HepG2 (cell line): Measurements from ENCODE around the gene TF. TPM values are rescaled to one million over a fixed set of nuclear protein-coding genes. Genes with fewer than 3 reads are reported as not detected.

Source experiments
- CBX5 ChIP-seq: sonication (generic); formaldehyde crosslinking; IDR thresholded peaks from 2 replicates; pipeline ENCODE4 v1.4.0; 2020; ENCODE audit warnings: missing genetic modification reagents, borderline replicate concordance
- FOSL1 ChIP-seq: sonication (generic); formaldehyde crosslinking; IDR thresholded peaks from 2 replicates; pipeline ENCODE4 v1.9.0; 2021; ENCODE audit warnings: missing genetic modification reagents, borderline replicate concordance
- IRF2 ChIP-seq: IDR thresholded peaks from 2 replicates; pipeline ENCODE4 v1.6.1; 2018; ENCODE audit warnings: missing genetic modification reagents, missing compliant biosample characterization
- KDM5A ChIP-seq: fragments of 200-600 bp; sonication (generic); IDR thresholded peaks from 2 replicates; pipeline ENCODE4 v1.7.0; 2018; ENCODE audit warnings: antibody characterized with exemption, mild to moderate bottlenecking, low read length, borderline replicate concordance
- MAF1 ChIP-seq: sonication (generic); formaldehyde crosslinking; IDR thresholded peaks from 2 replicates; pipeline ENCODE4 v1.5.0; 2020; ENCODE audit warnings: missing genetic modification reagents, borderline replicate concordance
- NFKB2 ChIP-seq: sonication (generic); formaldehyde crosslinking; IDR thresholded peaks from 2 replicates; pipeline ENCODE4 v1.4.0; 2020; ENCODE audit warnings: missing genetic modification reagents, borderline replicate concordance
- REL ChIP-seq: sonication (generic); formaldehyde crosslinking; conservative IDR thresholded peaks from 2 replicates; pipeline ENCODE4 v1.8.0; 2022; ENCODE audit warnings: mild to moderate bottlenecking, missing genetic modification reagents, moderate library complexity
- SIX4 ChIP-seq: sonication (generic); formaldehyde crosslinking; IDR thresholded peaks from 2 replicates; pipeline ENCODE4 v1.4.0; 2020; ENCODE audit warnings: missing genetic modification reagents
- SP2 ChIP-seq: sonication (generic); formaldehyde crosslinking; IDR thresholded peaks from 2 replicates; pipeline ENCODE4 v1.5.1; 2020; ENCODE audit warnings: mild to moderate bottlenecking, missing genetic modification reagents
- ZFP82 ChIP-seq: sonication (generic); formaldehyde crosslinking; IDR thresholded peaks from 2 replicates; pipeline ENCODE4 v1.5.1; 2020; ENCODE audit warnings: mild to moderate bottlenecking, missing genetic modification reagents, borderline replicate concordance
- ZNF17 ChIP-seq: sonication (generic); formaldehyde crosslinking; IDR thresholded peaks from 2 replicates; pipeline ENCODE4 v1.5.0; 2020; ENCODE audit warnings: mild to moderate bottlenecking, missing genetic modification reagents
- ZNF30 ChIP-seq: sonication (generic); formaldehyde crosslinking; IDR thresholded peaks from 2 replicates; pipeline ENCODE4 v1.5.0; 2020; ENCODE audit warnings: mild to moderate bottlenecking, missing genetic modification reagents
- ZSCAN30 ChIP-seq: sonication (generic); formaldehyde crosslinking; IDR thresholded peaks from 2 replicates; pipeline ENCODE4 v1.5.0; 2020; ENCODE audit warnings: mild to moderate bottlenecking, missing genetic modification reagents
- polyA plus RNA-seq, 8 experiments: library from polyadenylated mRNA; depleted of rRNA in 3 of 8; stranded (reverse) in 7 of 8; unstranded in 1 of 8; fragments of >200 nt; fragmentation: Illumina TruSeq in 4 of 8; extraction: Trizol in 4 of 8; gene quantifications; 2 replicates each; pipeline versions ENCODE4 v1.2.1 to v1.2.3, GENCODE V29; 2011 to 2016; ENCODE audit warnings: low read depth in 4 of 8, missing spikeins in 1 of 8, mixed read lengths in 1 of 8; ENCODE audit not compliant: insufficient read depth in 1 of 8
- total RNA-seq, 5 experiments: library from RNA; depleted of rRNA; stranded (reverse); fragments of >200 nt; fragmentation: Illumina TruSeq; extraction: Trizol; gene quantifications; 2 replicates each; pipeline ENCODE4 v1.2.3, GENCODE V29; 2016; ENCODE audit warnings: low read depth in 1 of 5
- TF ChIP-seq, protein P1 (sequence below): sonication (generic); formaldehyde crosslinking; IDR thresholded peaks from 2 replicates; pipeline ENCODE4 v1.5.1; 2020; ENCODE audit warnings: mild to moderate bottlenecking, missing genetic modification reagents, borderline replicate concordance
- TF ChIP-seq, protein P2 (sequence below): IDR thresholded peaks from 2 replicates; pipeline ENCODE4 v1.6.1; 2016; ENCODE audit warnings: missing genetic modification reagents, missing compliant biosample characterization
- TF ChIP-seq, protein P3 (sequence below): sonication (generic); formaldehyde crosslinking; IDR thresholded peaks from 2 replicates; pipeline ENCODE4 v1.5.0; 2020; ENCODE audit warnings: missing genetic modification reagents
- TF ChIP-seq, protein P4 (sequence below): sonication (generic); formaldehyde crosslinking; IDR thresholded peaks from 2 replicates; pipeline ENCODE4 v1.8.0; 2022; ENCODE audit warnings: mild to moderate bottlenecking, missing genetic modification reagents, borderline replicate concordance
- TF ChIP-seq, protein P5 (sequence below): sonication (generic); formaldehyde crosslinking; IDR thresholded peaks from 2 replicates; pipeline ENCODE4 v1.5.0; 2020; ENCODE audit warnings: mild to moderate bottlenecking, missing genetic modification reagents

TF gene
- total and polyA plus RNA-seq, 2 of the 13 experiments (the other 11 are each of a cell fraction or from before 2014, with no cell fraction given), result 10,074 to 11,821 TPM

DNA sequence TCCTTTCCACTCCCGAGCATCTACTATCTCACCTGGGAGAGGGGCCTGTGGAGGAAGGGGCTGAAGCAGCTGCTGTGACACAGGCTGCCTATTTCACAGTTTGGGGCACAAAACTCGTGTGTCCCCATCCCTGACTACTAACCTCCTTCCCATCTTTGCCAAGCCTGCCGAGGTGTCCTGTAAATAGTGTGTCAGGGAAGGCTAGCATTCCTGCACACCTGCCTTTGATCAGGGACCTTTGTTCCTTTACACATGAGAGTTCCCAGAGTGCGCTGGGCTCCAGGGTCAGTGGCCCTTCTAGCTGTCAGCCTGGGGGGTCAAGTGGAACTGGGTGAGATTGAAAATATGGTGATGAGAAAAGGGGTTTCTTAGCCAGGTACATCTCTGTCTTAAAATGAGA lies 13.0 kb upstream of the TF start (continued):
- TF ChIP-seq, protein P1, sequence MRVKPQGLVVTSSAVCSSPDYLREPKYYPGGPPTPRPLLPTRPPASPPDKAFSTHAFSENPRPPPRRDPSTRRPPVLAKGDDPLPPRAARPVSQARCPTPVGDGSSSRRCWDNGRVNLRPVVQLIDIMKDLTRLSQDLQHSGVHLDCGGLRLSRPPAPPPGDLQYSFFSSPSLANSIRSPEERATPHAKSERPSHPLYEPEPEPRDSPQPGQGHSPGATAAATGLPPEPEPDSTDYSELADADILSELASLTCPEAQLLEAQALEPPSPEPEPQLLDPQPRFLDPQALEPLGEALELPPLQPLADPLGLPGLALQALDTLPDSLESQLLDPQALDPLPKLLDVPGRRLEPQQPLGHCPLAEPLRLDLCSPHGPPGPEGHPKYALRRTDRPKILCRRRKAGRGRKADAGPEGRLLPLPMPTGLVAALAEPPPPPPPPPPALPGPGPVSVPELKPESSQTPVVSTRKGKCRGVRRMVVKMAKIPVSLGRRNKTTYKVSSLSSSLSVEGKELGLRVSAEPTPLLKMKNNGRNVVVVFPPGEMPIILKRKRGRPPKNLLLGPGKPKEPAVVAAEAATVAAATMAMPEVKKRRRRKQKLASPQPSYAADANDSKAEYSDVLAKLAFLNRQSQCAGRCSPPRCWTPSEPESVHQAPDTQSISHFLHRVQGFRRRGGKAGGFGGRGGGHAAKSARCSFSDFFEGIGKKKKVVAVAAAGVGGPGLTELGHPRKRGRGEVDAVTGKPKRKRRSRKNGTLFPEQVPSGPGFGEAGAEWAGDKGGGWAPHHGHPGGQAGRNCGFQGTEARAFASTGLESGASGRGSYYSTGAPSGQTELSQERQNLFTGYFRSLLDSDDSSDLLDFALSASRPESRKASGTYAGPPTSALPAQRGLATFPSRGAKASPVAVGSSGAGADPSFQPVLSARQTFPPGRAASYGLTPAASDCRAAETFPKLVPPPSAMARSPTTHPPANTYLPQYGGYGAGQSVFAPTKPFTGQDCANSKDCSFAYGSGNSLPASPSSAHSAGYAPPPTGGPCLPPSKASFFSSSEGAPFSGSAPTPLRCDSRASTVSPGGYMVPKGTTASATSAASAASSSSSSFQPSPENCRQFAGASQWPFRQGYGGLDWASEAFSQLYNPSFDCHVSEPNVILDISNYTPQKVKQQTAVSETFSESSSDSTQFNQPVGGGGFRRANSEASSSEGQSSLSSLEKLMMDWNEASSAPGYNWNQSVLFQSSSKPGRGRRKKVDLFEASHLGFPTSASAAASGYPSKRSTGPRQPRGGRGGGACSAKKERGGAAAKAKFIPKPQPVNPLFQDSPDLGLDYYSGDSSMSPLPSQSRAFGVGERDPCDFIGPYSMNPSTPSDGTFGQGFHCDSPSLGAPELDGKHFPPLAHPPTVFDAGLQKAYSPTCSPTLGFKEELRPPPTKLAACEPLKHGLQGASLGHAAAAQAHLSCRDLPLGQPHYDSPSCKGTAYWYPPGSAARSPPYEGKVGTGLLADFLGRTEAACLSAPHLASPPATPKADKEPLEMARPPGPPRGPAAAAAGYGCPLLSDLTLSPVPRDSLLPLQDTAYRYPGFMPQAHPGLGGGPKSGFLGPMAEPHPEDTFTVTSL (CRISPR knock-in tag), result peak; percentile 94
- TF ChIP-seq, protein P2, sequence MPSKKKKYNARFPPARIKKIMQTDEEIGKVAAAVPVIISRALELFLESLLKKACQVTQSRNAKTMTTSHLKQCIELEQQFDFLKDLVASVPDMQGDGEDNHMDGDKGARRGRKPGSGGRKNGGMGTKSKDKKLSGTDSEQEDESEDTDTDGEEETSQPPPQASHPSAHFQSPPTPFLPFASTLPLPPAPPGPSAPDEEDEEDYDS (CRISPR knock-in tag), result peak; percentile 66
- TF ChIP-seq SP2 (CRISPR knock-in tag) (no peak), NFKB2 (no peak), IRF2 (CRISPR knock-in tag) (peak; percentile 72; the same call in 1 of the 2 replicates), CBX5 (CRISPR knock-in tag) (peak; percentile 73; the same call in 1 of the 2 replicates), ZFP82 (CRISPR knock-in tag) (no peak), FOSL1 (CRISPR knock-in tag) (no peak), MAF1 (CRISPR knock-in tag) (no peak), SIX4 (CRISPR knock-in tag) (peak; percentile 62; the same call in 1 of the 2 replicates), KDM5A (no peak), ZNF17 (no peak), ZSCAN30 (CRISPR knock-in tag) (no peak), REL (CRISPR knock-in tag) (peak; percentile 42; the same call in 1 of the 2 replicates), ZNF30 (CRISPR knock-in tag) (no peak)
- TF ChIP-seq, protein P3, sequence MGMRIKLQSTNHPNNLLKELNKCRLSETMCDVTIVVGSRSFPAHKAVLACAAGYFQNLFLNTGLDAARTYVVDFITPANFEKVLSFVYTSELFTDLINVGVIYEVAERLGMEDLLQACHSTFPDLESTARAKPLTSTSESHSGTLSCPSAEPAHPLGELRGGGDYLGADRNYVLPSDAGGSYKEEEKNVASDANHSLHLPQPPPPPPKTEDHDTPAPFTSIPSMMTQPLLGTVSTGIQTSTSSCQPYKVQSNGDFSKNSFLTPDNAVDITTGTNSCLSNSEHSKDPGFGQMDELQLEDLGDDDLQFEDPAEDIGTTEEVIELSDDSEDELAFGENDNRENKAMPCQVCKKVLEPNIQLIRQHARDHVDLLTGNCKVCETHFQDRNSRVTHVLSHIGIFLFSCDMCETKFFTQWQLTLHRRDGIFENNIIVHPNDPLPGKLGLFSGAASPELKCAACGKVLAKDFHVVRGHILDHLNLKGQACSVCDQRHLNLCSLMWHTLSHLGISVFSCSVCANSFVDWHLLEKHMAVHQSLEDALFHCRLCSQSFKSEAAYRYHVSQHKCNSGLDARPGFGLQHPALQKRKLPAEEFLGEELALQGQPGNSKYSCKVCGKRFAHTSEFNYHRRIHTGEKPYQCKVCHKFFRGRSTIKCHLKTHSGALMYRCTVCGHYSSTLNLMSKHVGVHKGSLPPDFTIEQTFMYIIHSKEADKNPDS (CRISPR knock-in tag), result no peak
- TF ChIP-seq, protein P4, sequence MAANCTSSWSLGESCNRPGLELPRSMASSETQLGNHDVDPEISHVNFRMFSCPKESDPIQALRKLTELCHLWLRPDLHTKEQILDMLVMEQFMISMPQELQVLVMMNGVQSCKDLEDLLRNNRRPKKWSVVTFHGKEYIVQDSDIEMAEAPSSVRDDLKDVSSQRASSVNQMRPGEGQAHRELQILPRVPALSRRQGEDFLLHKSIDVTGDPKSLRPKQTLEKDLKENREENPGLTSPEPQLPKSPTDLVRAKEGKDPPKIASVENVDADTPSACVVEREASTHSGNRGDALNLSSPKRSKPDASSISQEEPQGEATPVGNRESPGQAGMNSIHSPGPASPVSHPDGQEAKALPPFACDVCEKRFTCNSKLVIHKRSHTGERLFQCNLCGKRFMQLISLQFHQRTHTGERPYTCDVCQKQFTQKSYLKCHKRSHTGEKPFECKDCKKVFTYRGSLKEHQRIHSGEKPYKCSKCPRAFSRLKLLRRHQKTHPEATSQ (CRISPR knock-in tag), result no peak; the same call in 1 of the 2 replicates
- TF ChIP-seq, protein P5, sequence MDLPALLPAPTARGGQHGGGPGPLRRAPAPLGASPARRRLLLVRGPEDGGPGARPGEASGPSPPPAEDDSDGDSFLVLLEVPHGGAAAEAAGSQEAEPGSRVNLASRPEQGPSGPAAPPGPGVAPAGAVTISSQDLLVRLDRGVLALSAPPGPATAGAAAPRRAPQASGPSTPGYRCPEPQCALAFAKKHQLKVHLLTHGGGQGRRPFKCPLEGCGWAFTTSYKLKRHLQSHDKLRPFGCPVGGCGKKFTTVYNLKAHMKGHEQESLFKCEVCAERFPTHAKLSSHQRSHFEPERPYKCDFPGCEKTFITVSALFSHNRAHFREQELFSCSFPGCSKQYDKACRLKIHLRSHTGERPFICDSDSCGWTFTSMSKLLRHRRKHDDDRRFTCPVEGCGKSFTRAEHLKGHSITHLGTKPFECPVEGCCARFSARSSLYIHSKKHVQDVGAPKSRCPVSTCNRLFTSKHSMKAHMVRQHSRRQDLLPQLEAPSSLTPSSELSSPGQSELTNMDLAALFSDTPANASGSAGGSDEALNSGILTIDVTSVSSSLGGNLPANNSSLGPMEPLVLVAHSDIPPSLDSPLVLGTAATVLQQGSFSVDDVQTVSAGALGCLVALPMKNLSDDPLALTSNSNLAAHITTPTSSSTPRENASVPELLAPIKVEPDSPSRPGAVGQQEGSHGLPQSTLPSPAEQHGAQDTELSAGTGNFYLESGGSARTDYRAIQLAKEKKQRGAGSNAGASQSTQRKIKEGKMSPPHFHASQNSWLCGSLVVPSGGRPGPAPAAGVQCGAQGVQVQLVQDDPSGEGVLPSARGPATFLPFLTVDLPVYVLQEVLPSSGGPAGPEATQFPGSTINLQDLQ (CRISPR knock-in tag), result no peak
